GM18505 (cell line): ENCODE results near the gene LENG8.

ENCODE experiments used
- ATAC-seq: cut with Tn5 transposase; IDR thresholded peaks from one replicate; pipeline ENCODE4 v1.9.1; 2021; ENCODE audit not compliant: unreplicated experiment
- POLR2A ChIP-seq: IDR thresholded peaks from 4 replicates; pipeline ENCODE4 v1.6.1; 2011; ENCODE audit warnings: borderline replicate concordance; ENCODE audit not compliant: insufficient read depth, insufficient read length; ENCODE audit errors: extremely low read depth

Gene LENG8

GRCh38 chr19:54448774-54449700 lies at the start of gene LENG8:
LENG8 (plus strand) TSS chr19:54449199; CDS start chr19:54451345, 2,146 bp downstream.
- peak; percentile 97 for TF ChIP-seq POLR2A
- ATAC-seq: peak; percentile 85

DNA sequence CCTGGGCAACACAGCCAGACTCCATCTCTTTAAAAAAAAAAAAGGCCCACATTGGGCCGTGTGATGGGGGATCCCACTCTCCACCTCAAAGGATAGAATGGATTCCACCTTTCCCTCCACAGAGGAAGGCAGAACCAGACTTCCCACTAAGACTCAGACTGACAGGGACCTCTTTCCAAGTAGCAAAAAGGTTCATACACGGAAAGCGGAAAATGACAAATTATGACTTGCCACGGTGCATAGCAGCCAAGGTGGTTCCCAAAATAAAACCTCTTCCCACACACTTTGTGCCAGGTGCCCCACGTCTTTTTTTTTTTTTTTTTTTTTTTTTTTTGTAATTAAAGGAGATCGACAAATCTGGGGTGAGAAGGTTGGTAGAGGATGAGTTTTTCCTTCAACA lies 48.1 kb upstream of the LENG8 start:
- no peak for TF ChIP-seq POLR2A
- ATAC-seq: no peak

GRCh38 chr19:54403054-54403453 lies 45.9 kb upstream of the LENG8 start:
- TF ChIP-seq POLR2A: no peak
- ATAC-seq: no peak

- no peak for TF ChIP-seq POLR2A
Measured at GRCh38 chr19:54405628-54406027, 43.4 kb upstream of the LENG8 start.

DNA sequence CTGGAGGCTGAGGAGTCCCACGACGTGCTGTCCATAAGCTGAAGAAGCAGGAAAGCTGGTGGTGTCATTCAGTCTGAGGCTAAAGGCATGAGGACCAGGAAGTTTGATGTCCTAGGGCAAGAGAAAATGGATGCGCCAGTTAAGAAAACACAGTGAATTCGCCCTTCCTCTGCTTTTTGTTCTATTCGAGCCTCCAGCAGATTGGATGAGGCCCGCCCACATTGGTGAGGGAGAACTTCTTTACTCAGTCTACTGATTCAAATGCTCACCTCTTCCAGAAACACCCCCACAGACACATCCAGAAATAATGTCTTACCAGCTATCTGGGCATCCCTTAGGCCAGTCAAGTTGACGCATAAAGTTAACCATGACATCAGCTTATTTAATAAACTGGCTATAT lies 41.2 kb upstream of the LENG8 start:
- TF ChIP-seq POLR2A: no peak
- no peak for ATAC-seq

More at GRCh38 chr19:54405628-54406027, 43.4 kb upstream of the LENG8 start:
- no peak for ATAC-seq

DNA sequence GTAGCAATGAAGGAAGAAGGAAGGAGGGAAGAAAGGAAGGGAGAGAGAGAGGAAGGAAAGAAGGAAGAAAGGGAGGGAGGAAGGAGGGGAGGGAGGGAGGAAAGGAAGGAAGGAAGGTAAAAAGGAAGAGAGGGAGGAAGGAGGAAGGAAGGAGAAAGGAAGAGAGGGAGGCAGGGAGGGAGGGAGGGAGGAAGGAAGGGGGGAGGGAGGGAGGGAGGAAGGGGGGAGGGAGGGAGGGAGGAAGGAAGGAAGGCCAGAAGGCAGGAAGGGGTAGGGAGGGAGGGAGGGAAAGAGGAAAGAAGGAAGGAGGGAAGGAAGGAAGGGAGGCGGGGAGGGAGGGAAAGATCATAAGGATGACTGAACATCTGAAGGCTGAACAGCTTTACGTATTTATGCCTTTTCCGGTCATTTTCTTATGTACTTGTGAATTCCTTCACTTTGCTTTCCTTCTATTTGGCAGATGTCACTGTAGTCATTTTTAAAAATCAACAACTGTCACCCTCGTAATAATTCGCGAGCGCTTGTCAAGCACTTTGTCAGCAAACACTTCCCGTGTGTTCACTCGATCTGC lies 40.5 kb upstream of the LENG8 start:
- no peak for ATAC-seq
- no peak for TF ChIP-seq POLR2A

GRCh38 chr19:54411033-54411432 lies 38.0 kb upstream of the LENG8 start:
- no peak for TF ChIP-seq POLR2A
- ATAC-seq: no peak

DNA sequence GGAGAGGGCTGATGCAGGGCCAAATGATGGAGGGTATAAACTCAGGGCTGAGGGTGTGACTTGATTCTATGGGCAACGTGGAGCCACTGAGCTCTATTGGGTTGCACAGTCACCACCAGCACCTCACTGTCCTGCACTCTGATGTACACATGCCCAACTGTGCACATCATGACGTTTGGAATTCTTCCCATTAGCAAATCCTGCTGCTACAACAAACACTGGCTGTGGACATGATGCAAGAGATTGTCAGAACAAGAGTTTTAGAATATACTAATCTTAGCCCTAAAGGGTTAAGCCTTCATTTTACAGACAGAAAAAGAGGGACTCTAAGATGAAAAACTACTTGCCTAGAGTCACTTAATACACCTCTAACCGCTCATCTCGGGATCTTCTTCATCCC lies 36.1 kb upstream of the LENG8 start:
- no peak for ATAC-seq
- TF ChIP-seq POLR2A: no peak

GRCh38 chr19:54414156-54414555 lies 34.8 kb upstream of the LENG8 start:
- ATAC-seq: no peak
- no peak for TF ChIP-seq POLR2A

GRCh38 chr19:54415208-54415900 lies 33.6 kb upstream of the LENG8 start, which contains the start of gene TTYH1:
TTYH1 (plus strand) TSS chr19:54415464; CDS start chr19:54415553, 89 bp downstream.
- TF ChIP-seq POLR2A: no peak
- no peak for ATAC-seq

GRCh38 chr19:54415901-54416673 lies 32.9 kb upstream of the LENG8 start:
- no peak for TF ChIP-seq POLR2A
- no peak for ATAC-seq

GRCh38 chr19:54416695-54417491 lies 32.1 kb upstream of the LENG8 start:
- no peak for ATAC-seq

GRCh38 chr19:54418030-54418929 lies 30.7 kb upstream of the LENG8 start:
- ATAC-seq: no peak

More at GRCh38 chr19:54416695-54417491, 32.1 kb upstream of the LENG8 start:
- TF ChIP-seq POLR2A: no peak

More at GRCh38 chr19:54418030-54418929, 30.7 kb upstream of the LENG8 start:
- no peak for TF ChIP-seq POLR2A
